ENCODE measurements around the gene PHTF2. TPM values are rescaled to one million over a fixed set of nuclear protein-coding genes. Genes with fewer than 3 reads are reported as not detected.

PHTF2 gene
- total RNA-seq, result 10 to 100 TPM; 25.2 to 25.4 TPM

GRCh38 chr7:77798394-77799077 is at the start of gene PHTF2, which contains the start of gene TMEM60:
Gene PHTF2 (plus strand): TSS chr7:77798773.
Gene TMEM60 (minus strand): TSS chr7:77798434. CDS start chr7:77794373, 4,061 bp downstream.
- Mint-ChIP-seq H3K4me3 (peak within 1 kb of the TSS; percentile 89), H3K36me3 (ENCODE audit: low read depth) (peaks cover 21% of the 10 kb centered on the region), H3K4me1 (ENCODE audit: low read depth) (peaks cover 62% of the 10 kb centered on the region), H3K9me3 (peaks cover 1% of the 10 kb centered on the region), H3K27ac (peak within 1 kb of the TSS; percentile 94), H3K27me3 (no peaks in the 10 kb centered on the region)
- ATAC-seq, result peak; percentile 92
- DNase-seq, result peak; percentile 97
- ChIA-PET POLR2A (interaction anchor here (0.8 to 1.7 kb wide), 7 partner anchors 11 to 370 kb away, joined by 3 to 6 read pairs (median 3); no protein-coding TSS in a partner anchor), CTCF (interaction anchor here (0.8 to 2.2 kb wide), 10 partner anchors 15 to 149 kb away, joined by 3 to 10 read pairs (median 4); partner anchors contain the start of gene RSBN1L)
- peak; percentile 67 for TF ChIP-seq CTCF (IDR thresholded peaks at IDR 0.05)
- intact Hi-C loops (cut with micrococcal nuclease), result loop anchor here (5.0 kb wide), 1 partner anchor 99 kb away; no protein-coding TSS in a partner anchor

DNA sequence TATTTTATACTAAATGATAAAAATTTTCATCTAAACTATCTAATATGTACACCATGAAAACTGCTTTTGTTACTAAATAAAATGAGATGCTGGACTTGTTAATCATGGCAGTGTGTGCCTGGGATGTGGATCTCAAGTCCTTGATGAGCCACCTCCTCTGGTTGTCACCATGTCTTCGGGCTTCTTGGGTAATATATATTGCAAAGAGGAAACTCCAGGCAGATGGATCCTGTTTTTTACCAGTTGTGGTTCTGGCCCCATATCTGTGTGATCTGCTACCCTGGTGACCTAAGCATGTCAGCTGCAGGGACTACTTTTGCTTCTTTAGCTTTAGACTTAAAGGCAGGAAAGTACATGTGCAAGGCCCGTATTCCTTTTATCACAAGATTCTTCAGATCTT is 46.6 kb upstream of the PHTF2 start:
- Mint-ChIP-seq H3K27ac (no peak overlapping the region), H3K4me3 (no peak overlapping the region), H3K9me3 (no peaks in the 10 kb centered on the region), H3K4me1 (ENCODE audit: low read depth) (peaks cover 44% of the 10 kb centered on the region), H3K27me3 (no peaks in the 10 kb centered on the region), H3K36me3 (ENCODE audit: low read depth) (peaks cover 16% of the 10 kb centered on the region)
- ATAC-seq (peak; percentile 37), DNase-seq (no peak)
- ChIA-PET POLR2A (no interaction called here), CTCF (interaction anchor here (8.7 kb wide), 1 partner anchor 99 kb away, joined by 96 read pairs; no protein-coding TSS in a partner anchor)
- no peak for TF ChIP-seq CTCF (IDR thresholded peaks at IDR 0.05)
- intact Hi-C loops (cut with micrococcal nuclease), result no loop called here

DNA sequence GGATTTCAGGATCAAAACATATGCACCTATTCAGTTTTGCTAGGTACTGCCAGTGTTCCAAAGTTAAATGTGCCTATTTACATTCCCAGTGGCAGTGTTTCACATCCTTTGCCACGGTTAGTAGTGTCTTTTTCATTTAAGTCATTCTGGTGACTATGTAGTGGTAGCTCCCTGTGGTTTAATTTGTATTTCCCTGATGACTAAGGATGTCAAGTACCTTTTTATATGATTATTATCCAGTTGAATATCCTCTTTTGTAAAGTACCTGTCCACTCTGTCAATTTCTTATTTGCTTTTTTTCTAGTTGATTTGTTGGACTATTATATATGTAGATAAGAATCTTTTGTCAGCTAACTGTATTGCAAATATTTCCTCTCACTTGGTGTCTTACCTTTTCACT is 45.4 kb upstream of the PHTF2 start:
- ChIA-PET POLR2A (no interaction called here), CTCF (interaction anchor here (0.8 to 8.7 kb wide), 5 partner anchors 42 to 100 kb away, joined by 3 to 96 read pairs (median 6); partner anchors contain the start of gene RSBN1L)
- H3K27ac Mint-ChIP-seq, result no peak overlapping the region
- no peaks in the 10 kb centered on the region for H3K27me3 Mint-ChIP-seq
- H3K4me1 Mint-ChIP-seq (ENCODE audit: low read depth), result peaks cover 49% of the 10 kb centered on the region
- no peaks in the 10 kb centered on the region for H3K9me3 Mint-ChIP-seq
- no peak for TF ChIP-seq CTCF (IDR thresholded peaks at IDR 0.05)
- DNase-seq (no peak), ATAC-seq (no peak)
- no peak overlapping the region for H3K4me3 Mint-ChIP-seq
- H3K36me3 Mint-ChIP-seq (ENCODE audit: low read depth), result peaks cover 15% of the 10 kb centered on the region
- intact Hi-C loops (cut with micrococcal nuclease), result no loop called here

DNA sequence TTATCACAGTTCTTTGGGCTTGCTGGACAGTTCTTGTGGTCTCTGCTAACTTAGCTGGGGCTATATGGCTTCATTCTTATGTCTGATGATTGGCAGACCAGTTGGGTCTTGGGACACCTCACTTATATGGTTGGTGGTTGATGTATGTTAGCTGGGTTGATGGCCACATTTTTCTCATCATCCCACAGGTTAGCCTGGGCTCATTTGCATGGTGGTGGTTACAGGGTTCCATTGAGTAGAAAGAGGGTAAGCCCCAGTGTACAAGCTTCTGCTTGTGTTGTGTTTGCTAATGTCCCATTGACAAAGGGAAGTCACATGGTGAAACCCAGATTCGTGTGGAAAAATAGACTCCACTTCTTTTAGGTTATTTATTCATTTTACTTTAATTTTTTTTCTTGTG is 41.0 kb upstream of the PHTF2 start:
- CTCF ChIA-PET, result interaction anchor here (0.7 to 8.7 kb wide), 8 partner anchors 16 to 146 kb away, joined by 3 to 96 read pairs (median 3); no protein-coding TSS in a partner anchor

More for the DNA sequence above, 41.0 kb upstream of the PHTF2 start:
- H3K9me3 Mint-ChIP-seq, result no peaks in the 10 kb centered on the region
- no peak overlapping the region for H3K4me3 Mint-ChIP-seq
- DNase-seq, result peak; percentile 50
- peak overlapping the region; percentile 66 for H3K27ac Mint-ChIP-seq
- POLR2A ChIA-PET, result no interaction called here
- H3K36me3 Mint-ChIP-seq (ENCODE audit: low read depth), result peaks cover 2% of the 10 kb centered on the region
- peak; percentile 87 for ATAC-seq
- no peak for TF ChIP-seq CTCF (IDR thresholded peaks at IDR 0.05)
- intact Hi-C loops (cut with micrococcal nuclease), result loop anchor here (5.0 kb wide), 1 partner anchor 55 kb away; no protein-coding TSS in a partner anchor
- no peaks in the 10 kb centered on the region for H3K27me3 Mint-ChIP-seq
- peaks cover 44% of the 10 kb centered on the region for H3K4me1 Mint-ChIP-seq (ENCODE audit: low read depth)
